ENCODE results near the gene PDIA5. TPM values are rescaled to one million over a fixed set of nuclear protein-coding genes. Genes with fewer than 3 reads are reported as not detected.
A peak's percentile ranks its signal among the peaks of the same experiment; 100 is the strongest.

Gene PDIA5
- total RNA-seq, 2 donors from 2014 or later = 9.0 to 15.5 TPM

DNA sequence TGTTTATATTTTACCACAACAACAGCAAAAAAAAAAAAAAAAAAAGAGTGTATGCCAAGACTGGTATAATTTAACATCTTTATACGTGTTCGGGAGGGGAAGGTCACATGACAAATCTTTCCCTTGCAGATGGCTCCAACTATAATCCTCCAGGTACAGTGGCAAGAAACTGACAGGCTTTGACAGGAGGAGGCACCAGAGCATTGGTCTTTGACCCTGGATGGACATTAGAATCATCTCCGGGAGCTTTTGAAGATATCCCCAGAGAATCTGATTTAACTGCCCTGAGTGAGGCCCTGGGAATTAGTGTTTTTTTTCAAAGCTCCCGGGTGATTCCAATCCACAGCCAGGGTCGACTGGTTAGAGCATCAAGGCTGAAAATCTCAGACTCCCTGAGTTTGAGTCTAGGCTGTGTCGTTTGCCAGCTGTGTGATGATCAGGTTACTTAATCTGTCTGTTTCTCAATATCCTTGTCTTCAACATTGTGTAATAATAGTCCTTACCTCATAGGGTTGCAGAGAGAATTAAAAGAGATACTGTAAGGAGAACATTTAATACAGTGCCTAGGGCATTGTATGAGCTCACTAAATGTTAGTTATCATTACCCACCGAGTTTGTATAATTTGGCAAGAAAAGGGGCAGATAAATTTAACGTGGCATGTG is 30.3 kb upstream of the PDIA5 start:
- ATAC-seq (peak; percentile 75 to 86), DNase-seq (peak; percentile 30)
- intact Hi-C loops (cut with DNase I) = no loop called here

DNA sequence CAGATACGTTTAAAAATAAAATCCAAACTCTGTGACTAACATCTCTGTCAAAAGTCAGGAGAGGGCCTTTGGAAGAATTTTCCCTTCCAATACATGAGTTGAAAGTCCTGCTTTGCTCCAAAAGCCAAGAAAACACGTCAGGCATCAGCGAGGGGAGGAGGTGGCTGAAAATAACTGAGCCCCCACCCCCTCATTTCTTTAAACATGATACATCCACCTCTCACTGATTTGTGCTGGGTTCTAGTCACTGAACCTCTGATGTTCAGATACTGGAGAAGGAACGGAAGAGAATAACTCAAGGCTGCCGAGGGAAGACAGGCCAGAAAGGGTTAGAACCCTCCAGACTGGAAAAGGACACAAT is 29.8 kb upstream of the PDIA5 start:
- ATAC-seq = no peak
- intact Hi-C loops (cut with DNase I) = no loop called here

GRCh38 chr3:123038751-123039150 is 28.1 kb upstream of the PDIA5 start:
- DNase-seq (no peak), ATAC-seq (no peak)
- intact Hi-C loops (cut with DNase I) = no loop called here

More for the DNA sequence above, 29.8 kb upstream of the PDIA5 start:
- no peak for DNase-seq

DNA sequence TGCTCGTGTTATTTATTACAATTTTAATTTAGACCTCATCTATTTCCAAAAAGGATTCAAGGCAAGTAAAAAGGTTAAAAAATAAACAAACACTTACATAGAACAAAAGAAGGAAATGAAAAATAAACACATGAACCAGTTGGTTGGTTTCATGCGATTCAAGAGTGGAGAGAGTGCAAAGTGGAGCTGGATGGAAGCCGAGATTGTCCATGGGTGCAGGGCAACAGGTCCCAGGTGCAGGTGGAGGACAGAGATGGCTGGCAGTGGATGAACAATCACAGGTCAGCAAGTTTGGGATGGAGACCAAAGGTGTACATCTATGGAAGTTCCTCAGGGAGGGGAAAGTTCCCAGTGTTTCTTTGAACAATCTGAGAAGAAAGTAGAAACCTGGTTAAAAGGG is 27.6 kb upstream of the PDIA5 start:
- DNase-seq (no peak), ATAC-seq (no peak)
- intact Hi-C loops (cut with DNase I) = no loop called here

DNA sequence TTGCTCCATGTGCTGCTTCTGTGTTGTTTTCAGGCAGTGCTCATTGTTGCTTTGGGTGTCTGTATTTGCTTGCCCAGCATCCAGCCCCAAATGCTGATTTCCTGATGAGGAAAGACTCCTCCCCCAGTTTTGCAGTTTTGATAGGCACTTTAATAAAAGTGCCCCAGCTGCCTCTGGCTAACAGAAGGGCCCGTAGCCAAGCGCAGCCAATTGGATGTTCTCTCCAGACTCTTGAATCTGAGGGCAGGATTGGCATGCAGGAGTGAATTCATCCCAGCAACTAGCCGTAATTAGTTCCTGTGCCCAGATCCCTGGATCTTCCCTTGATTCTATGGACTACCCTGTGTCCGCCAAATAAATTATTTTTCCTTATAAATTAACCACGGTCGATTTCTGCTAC is 24.4 kb upstream of the PDIA5 start:
- ATAC-seq = peak in 1 of 2 donors; percentile 38
- no peak for DNase-seq

GRCh38 chr3:123044981-123045763 is 21.7 kb upstream of the PDIA5 start:
- no peak for ATAC-seq
- no peak for DNase-seq
- intact Hi-C loops (cut with DNase I) = loop anchor here in 1 of 2 donors (10.0 kb wide), 1 partner anchor 220 kb away; no protein-coding TSS in a partner anchor

More for the DNA sequence above, 24.4 kb upstream of the PDIA5 start:
- intact Hi-C loops (cut with DNase I) = loop anchor here in 1 of 2 donors (10.0 kb wide), 1 partner anchor 222 kb away; no protein-coding TSS in a partner anchor

- no peak for ATAC-seq
- intact Hi-C loops (cut with DNase I) = loop anchor here in 1 of 2 donors (10.0 kb wide), 1 partner anchor 218 kb away; no protein-coding TSS in a partner anchor
Measured at GRCh38 chr3:123046262-123047061, 20.4 kb upstream of the PDIA5 start.

DNA sequence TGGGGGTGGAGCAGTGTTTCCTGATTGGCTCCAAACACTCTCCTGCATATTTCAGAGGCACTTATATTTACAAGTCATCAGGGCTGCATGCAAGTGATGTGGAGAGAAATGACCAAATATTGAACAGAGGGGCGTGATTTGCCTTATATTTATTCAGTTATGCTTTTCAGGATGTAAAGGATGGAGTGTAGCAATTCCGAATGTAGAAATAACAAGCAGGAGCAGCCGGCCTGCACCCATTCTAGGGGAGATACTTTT is 19.8 kb upstream of the PDIA5 start:
- ATAC-seq = no peak
- no peak for DNase-seq
- intact Hi-C loops (cut with DNase I) = loop anchor here in 1 of 2 donors (10.0 kb wide), 1 partner anchor 218 kb away; no protein-coding TSS in a partner anchor

More at GRCh38 chr3:123046262-123047061, 20.4 kb upstream of the PDIA5 start:
- DNase-seq = no peak

DNA sequence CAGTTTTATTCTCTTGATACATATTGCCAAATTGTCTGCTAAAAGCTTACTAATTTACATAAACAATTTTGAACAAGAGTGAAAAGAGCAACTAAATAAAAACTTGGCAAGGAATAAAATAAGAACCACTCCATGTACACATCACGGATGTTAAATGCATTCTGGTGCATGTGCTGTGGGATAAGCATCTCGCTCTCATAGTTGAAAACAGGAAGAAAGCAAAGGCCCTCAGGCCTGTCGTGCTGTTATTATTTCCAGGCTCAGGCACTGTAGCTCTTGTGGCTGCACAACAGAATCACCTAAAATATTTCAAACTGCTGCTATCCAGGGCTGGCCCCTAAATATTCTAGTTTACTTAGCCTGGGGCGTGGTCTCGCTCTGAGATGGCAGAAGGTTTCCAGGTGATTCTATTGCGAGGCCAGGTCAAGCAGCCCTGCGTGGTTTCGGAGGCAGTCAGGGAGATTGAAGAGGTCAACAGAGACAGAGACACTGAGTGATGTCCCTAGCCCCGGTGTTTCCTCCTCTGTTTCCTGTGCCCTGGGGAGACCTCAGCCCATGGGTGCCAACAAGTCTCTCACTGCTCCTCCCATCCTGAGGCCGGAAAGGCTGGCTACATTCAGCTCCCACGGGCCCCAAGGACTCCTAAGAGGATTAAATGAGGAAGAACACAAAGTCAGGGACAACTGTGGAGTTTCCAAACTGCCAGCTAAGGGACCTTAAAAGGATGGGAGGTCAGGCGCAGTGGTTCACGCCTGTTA is 18.2 kb upstream of the PDIA5 start:
- intact Hi-C loops (cut with DNase I) = loop anchor here in 1 of 2 donors (10.0 kb wide), 1 partner anchor 216 kb away; no protein-coding TSS in a partner anchor
- DNase-seq (no peak), ATAC-seq (no peak)

GRCh38 chr3:123050666-123051065 is 16.2 kb upstream of the PDIA5 start:
- no peak for ATAC-seq
- no peak for DNase-seq
- intact Hi-C loops (cut with DNase I) = loop anchor here in 1 of 2 donors (10.0 kb wide), 1 partner anchor 154 kb away; the partner anchor contains the start of gene SEC22A

DNA sequence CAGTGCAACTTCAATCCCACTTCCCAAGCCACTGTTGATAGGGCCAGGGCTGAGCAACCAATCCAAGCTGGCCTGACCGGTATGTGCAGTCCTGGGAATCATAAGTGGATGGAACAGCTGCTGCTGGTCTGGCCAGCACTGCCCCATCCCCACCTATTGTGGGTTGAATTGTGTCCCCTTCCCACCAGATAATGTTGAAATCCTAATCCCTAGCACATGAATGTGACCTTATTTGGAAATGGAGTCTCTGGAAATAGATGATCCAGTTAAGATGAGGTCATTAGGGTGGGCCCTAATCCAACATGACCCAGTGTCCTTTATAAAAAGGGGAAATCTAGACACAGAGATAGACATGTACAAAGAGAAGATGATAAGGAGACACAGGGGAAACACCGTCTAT is 13.7 kb upstream of the PDIA5 start:
- ATAC-seq = peak; percentile 38 to 92

GRCh38 chr3:123054109-123054778 is 12.6 kb upstream of the PDIA5 start:
- ATAC-seq (peak in 1 of 2 donors; percentile 33), DNase-seq (no peak)
- intact Hi-C loops (cut with DNase I) = loop anchor here in 1 of 2 donors (10.0 kb wide), 1 partner anchor 151 kb away; the partner anchor contains the start of gene SEC22A

More for the DNA sequence above, 13.7 kb upstream of the PDIA5 start:
- peak; percentile 55 for DNase-seq
- intact Hi-C loops (cut with DNase I) = loop anchor here in 1 of 2 donors (10.0 kb wide), 1 partner anchor 152 kb away; the partner anchor contains the start of gene SEC22A

- intact Hi-C loops (cut with DNase I) = loop anchor here in 1 of 2 donors (10.0 kb wide), 1 partner anchor 150 kb away; the partner anchor contains the start of gene SEC22A
- no peak for ATAC-seq
- no peak for DNase-seq
Measured at GRCh38 chr3:123054931-123055330, 11.9 kb upstream of the PDIA5 start.

DNA sequence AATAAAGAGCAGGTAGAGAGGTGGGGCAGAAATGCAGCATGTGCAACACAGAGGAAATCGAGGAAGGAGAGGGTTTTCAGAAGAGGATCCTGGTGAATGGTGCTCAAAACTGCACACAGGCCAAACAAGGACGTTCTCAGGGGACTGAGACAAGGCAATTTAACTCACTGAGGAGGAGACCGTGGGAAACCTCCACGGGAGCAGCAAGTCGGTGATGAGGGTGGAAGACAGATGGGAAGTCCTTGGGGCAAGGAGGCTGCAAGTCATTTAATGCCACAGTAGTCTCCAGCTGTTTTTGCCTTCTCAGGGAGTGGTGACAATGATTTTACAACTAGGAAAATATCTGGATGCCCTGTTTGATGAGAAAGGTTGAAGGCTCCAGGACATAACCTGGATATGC is 11.5 kb upstream of the PDIA5 start:
- ATAC-seq (no peak), DNase-seq (no peak)

GRCh38 chr3:123058505-123058904 is 8.3 kb upstream of the PDIA5 start:
- intact Hi-C loops (cut with DNase I) = loop anchor here in 1 of 2 donors (10.0 kb wide), 1 partner anchor 146 kb away; the partner anchor contains the start of gene SEC22A
- DNase-seq = no peak
- ATAC-seq = no peak

More for the DNA sequence above, 11.5 kb upstream of the PDIA5 start:
- intact Hi-C loops (cut with DNase I) = loop anchor here in 1 of 2 donors (10.0 kb wide), 1 partner anchor 149 kb away; the partner anchor contains the start of gene SEC22A

DNA sequence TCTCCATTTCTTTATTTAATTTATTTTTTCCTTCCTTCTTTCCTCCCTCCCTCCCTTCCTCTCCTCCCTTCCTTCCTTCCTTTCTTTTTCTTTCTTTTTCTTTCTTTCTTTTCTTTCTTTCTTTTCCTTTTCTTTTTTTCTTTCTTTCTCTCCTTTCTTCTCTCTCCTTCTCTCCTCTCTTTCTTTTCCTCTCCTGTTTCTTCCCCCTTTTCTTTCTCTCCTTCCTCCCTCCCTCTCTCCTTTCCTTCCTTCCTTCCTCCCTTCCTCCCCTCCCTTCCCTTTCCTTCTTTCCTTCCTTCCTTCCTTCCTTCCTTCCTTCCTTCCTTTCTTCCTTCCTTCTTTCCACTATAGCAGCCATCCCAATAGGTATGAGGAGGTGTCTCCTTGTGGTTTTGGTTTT is 6.8 kb upstream of the PDIA5 start:
- intact Hi-C loops (cut with DNase I) = no loop called here
- DNase-seq = no peak
- no peak for ATAC-seq

- intact Hi-C loops (cut with DNase I) = no loop called here
- ATAC-seq (no peak), DNase-seq (no peak)
Measured at GRCh38 chr3:123061856-123062255, 5.0 kb upstream of the PDIA5 start.

DNA sequence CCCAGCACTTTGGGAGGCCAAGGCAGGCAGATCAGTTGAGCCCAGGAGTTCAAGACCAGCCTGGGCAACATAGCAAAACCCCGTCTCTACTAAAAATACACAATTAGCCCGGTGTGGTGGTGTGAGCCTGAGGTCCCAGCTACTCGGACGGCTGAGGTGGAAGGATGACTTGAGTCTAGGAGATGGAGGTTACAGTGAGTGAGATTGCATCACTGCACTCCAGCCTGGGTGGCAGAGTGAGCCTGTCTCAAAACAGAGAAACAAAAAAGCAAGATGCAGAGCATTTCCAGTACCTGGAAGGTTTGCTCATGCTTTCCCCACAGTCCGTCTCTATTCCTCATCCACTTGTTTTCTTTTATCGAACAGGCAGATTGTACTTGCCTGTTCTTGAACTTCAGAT is 3.8 kb upstream of the PDIA5 start:
- DNase-seq (no peak), ATAC-seq (no peak)
- intact Hi-C loops (cut with DNase I) = no loop called here

Data from left cardiac atrium (tissue), 4 donors.